HepG2 (cell line): ENCODE data around the gene CHFR. TPM values are rescaled to one million over a fixed set of nuclear protein-coding genes. Genes with fewer than 3 reads are reported as not detected.
A peak's percentile ranks its signal among the peaks of the same experiment; 100 is the strongest.

Experiments
- CBX5 ChIP-seq: sonication (generic); formaldehyde crosslinking; IDR thresholded peaks from 2 replicates; pipeline ENCODE4 v1.4.0; 2020; ENCODE audit warnings: missing genetic modification reagents, borderline replicate concordance
- CENPX ChIP-seq: sonication (generic); formaldehyde crosslinking; IDR thresholded peaks from 2 replicates; pipeline ENCODE4 v1.9.0; 2021; ENCODE audit warnings: mild to moderate bottlenecking, missing genetic modification reagents, moderate library complexity
- FOXK1 ChIP-seq: sonication (generic); formaldehyde crosslinking; IDR thresholded peaks from 2 replicates; pipeline ENCODE4 v1.4.0; 2020; ENCODE audit warnings: low read depth, missing genetic modification reagents, borderline replicate concordance
- GPBP1L1 ChIP-seq: sonication (generic); formaldehyde crosslinking; IDR thresholded peaks from 2 replicates; pipeline ENCODE4 v1.5.0; 2020; ENCODE audit warnings: mild to moderate bottlenecking, missing genetic modification reagents
- HOMEZ ChIP-seq: IDR thresholded peaks from 2 replicates; pipeline ENCODE4 v1.6.1; 2016; ENCODE audit warnings: low read depth
- IKZF5 ChIP-seq: IDR thresholded peaks from 2 replicates; pipeline ENCODE4 v1.6.1; 2018; ENCODE audit warnings: missing genetic modification reagents, mild to moderate bottlenecking, missing compliant biosample characterization
- MAFF ChIP-seq: IDR thresholded peaks from 2 replicates; pipeline ENCODE4 v1.6.1; 2011; ENCODE audit warnings: low read depth, low read length, improper control_type of control experiment
- MATR3 ChIP-seq: sonication (generic); formaldehyde crosslinking; IDR thresholded peaks from 2 replicates; pipeline ENCODE4 v1.4.0; 2020; ENCODE audit warnings: missing genetic modification reagents
- MLLT10 ChIP-seq: sonication (generic); formaldehyde crosslinking; IDR thresholded peaks from 2 replicates; pipeline ENCODE4 v1.4.0; 2020; ENCODE audit warnings: missing genetic modification reagents
- MXD1 ChIP-seq: sonication (generic); formaldehyde crosslinking; IDR thresholded peaks from 2 replicates; pipeline ENCODE4 v1.4.0; 2020; ENCODE audit warnings: mild to moderate bottlenecking, missing genetic modification reagents
- PCBP2 ChIP-seq: fragments of 200-400 bp; formaldehyde crosslinking; optimal IDR thresholded peaks from 2 replicates; pipeline ENCODE3; 2018; ENCODE audit warnings: low read length, low read depth; ENCODE audit not compliant: poor library complexity, severe bottlenecking
- PHF21A ChIP-seq: sonication (generic); formaldehyde crosslinking; IDR thresholded peaks from 2 replicates; pipeline ENCODE4 v1.5.0; 2020; ENCODE audit warnings: mild to moderate bottlenecking, missing genetic modification reagents
- RORA ChIP-seq: sonication (generic); formaldehyde crosslinking; IDR thresholded peaks from 2 replicates; pipeline ENCODE4 v1.5.0; 2020; ENCODE audit warnings: mild to moderate bottlenecking, missing genetic modification reagents, moderate library complexity
- SAP130 ChIP-seq: IDR thresholded peaks from 2 replicates; pipeline ENCODE4 v1.6.1; 2016; ENCODE audit warnings: low read depth
- U2AF1 ChIP-seq: fragments of 200-400 bp; formaldehyde crosslinking; optimal IDR thresholded peaks from 2 replicates; pipeline ENCODE3; 2017; ENCODE audit warnings: mild to moderate bottlenecking, low read depth, low read length
- ZBTB4 ChIP-seq: sonication (generic); formaldehyde crosslinking; IDR thresholded peaks from 2 replicates; pipeline ENCODE4 v1.4.0; 2020; ENCODE audit warnings: missing genetic modification reagents, mild to moderate bottlenecking, borderline replicate concordance
- ZNF232 ChIP-seq: sonication (generic); formaldehyde crosslinking; IDR thresholded peaks from 2 replicates; pipeline ENCODE4 v1.4.0; 2020; ENCODE audit warnings: missing genetic modification reagents, borderline replicate concordance
- ZNF260 ChIP-seq: sonication (generic); formaldehyde crosslinking; IDR thresholded peaks from 2 replicates; pipeline ENCODE4 v1.4.0; 2020; ENCODE audit warnings: missing genetic modification reagents, low read depth, mild to moderate bottlenecking, borderline replicate concordance
- ZNF329 ChIP-seq: sonication (generic); formaldehyde crosslinking; IDR thresholded peaks from 2 replicates; pipeline ENCODE4 v1.9.0; 2021; ENCODE audit warnings: low read depth, mild to moderate bottlenecking, missing genetic modification reagents
- ZNF546 ChIP-seq: sonication (generic); formaldehyde crosslinking; conservative IDR thresholded peaks from 2 replicates; pipeline ENCODE4 v1.8.1; 2023; ENCODE audit warnings: mild to moderate bottlenecking, missing genetic modification reagents
- ZNF672 ChIP-seq: sonication (generic); formaldehyde crosslinking; IDR thresholded peaks from 2 replicates; pipeline ENCODE4 v1.8.1; 2022; ENCODE audit warnings: missing genetic modification reagents
- ZSCAN29 ChIP-seq: sonication (generic); formaldehyde crosslinking; conservative IDR thresholded peaks from 2 replicates; pipeline ENCODE4 v1.4.0; 2020; ENCODE audit warnings: mild to moderate bottlenecking, missing genetic modification reagents
- polyA plus RNA-seq, 8 experiments: library from polyadenylated mRNA; depleted of rRNA in 3 of 8; stranded (reverse) in 7 of 8; unstranded in 1 of 8; fragments of >200 nt; fragmentation: Illumina TruSeq in 4 of 8; extraction: Trizol in 4 of 8; gene quantifications; 2 replicates each; pipeline versions ENCODE4 v1.2.1 to v1.2.3, GENCODE V29; 2011 to 2016; ENCODE audit warnings: low read depth in 4 of 8, missing spikeins in 1 of 8, mixed read lengths in 1 of 8; ENCODE audit not compliant: insufficient read depth in 1 of 8
- total RNA-seq, 5 experiments: library from RNA; depleted of rRNA; stranded (reverse); fragments of >200 nt; fragmentation: Illumina TruSeq; extraction: Trizol; gene quantifications; 2 replicates each; pipeline ENCODE4 v1.2.3, GENCODE V29; 2016; ENCODE audit warnings: low read depth in 1 of 5

Gene CHFR
- total and polyA plus RNA-seq, 2 of the 13 experiments (the other 11 are each of a cell fraction or from before 2014, with no cell fraction given): 21.4 to 21.5 TPM

- TF ChIP-seq GPBP1L1 (CRISPR knock-in tag) (no peak), MXD1 (peak; percentile 65), CBX5 (CRISPR knock-in tag) (0 out of 2 replicates have a peak, but pooled peaks have one; percentile 50), MLLT10 (CRISPR knock-in tag) (no peak), PHF21A (CRISPR knock-in tag) (peak; percentile 58; the same call in 1 of the 2 replicates), FOXK1 (CRISPR knock-in tag) (peak; percentile 84; the same call in 1 of the 2 replicates), IKZF5 (CRISPR knock-in tag) (peak; percentile 81), HOMEZ (CRISPR knock-in tag) (no peak), MATR3 (CRISPR knock-in tag) (no peak), U2AF1 (no peak), ZNF672 (CRISPR knock-in tag) (no peak), ZSCAN29 (CRISPR knock-in tag) (no peak), ZNF546 (CRISPR knock-in tag) (0 out of 2 replicates have a peak, but pooled peaks have one; percentile 59), ZNF260 (CRISPR knock-in tag) (no peak), RORA (no peak), CENPX (CRISPR knock-in tag) (no peak), ZBTB4 (CRISPR knock-in tag) (peak; percentile 94; the same call in 1 of the 2 replicates), SAP130 (peak; percentile 83), MAFF (no peak), ZNF232 (CRISPR knock-in tag) (peak; percentile 67; the same call in 1 of the 2 replicates), PCBP2 (no peak), ZNF329 (CRISPR knock-in tag) (0 out of 2 replicates have a peak, but pooled peaks have one; percentile 47)
Observed at GRCh38 chr12:132828706-132829534, 58.5 kb downstream of the CHFR start, which contains the start of gene GOLGA3 (continued).
